ENCODE measurements around the gene SYNPR.

Gene SYNPR

DNA sequence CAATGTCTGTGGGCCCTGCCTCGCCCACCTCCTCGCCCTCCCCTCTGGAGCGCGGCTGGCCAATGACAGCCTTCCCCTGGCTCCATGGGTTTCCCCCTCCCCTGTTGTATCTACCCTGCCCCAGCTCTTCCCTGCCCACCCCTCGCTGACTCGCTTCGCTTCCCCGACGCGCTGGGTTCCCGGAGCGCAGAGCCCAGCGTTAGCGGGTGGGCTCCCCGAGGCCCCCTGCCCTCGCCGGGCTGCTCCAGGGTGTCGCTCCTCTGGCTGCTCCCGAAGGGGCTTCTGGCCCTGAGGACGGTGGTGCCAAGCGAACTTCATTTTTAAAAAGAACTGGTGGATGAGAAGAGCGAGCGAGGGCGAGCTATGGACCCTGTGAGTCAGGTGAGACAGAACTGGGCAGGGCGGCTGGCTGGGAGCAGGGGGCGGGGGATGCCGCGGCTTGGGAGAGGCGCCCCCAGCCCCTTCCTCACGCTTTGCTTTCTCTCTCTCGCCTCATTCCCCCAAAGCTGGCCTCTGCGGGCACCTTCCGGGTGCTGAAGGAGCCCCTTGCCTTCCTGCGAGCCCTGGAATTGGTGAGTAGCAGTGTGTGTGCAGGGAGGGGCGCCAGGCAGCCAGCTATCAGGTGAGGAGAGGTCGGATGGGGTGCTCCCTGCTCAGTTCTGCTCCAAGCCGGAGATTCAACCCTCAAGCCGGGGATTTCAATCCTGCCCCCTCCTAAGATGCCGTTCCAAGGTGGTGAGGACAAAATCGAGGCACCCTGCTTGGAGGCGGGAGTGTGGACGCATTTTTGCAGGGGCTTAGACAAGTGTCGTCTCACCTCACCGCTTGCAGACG is at the start of gene SYNPR:
TSS of gene SYNPR (plus strand) at position 138 of the 834 bp plus-strand sequence.
- no peak for DNase-seq (ENCODE audit: low read depth in 2 of 2)
- TF ChIP-seq, protein P1, sequence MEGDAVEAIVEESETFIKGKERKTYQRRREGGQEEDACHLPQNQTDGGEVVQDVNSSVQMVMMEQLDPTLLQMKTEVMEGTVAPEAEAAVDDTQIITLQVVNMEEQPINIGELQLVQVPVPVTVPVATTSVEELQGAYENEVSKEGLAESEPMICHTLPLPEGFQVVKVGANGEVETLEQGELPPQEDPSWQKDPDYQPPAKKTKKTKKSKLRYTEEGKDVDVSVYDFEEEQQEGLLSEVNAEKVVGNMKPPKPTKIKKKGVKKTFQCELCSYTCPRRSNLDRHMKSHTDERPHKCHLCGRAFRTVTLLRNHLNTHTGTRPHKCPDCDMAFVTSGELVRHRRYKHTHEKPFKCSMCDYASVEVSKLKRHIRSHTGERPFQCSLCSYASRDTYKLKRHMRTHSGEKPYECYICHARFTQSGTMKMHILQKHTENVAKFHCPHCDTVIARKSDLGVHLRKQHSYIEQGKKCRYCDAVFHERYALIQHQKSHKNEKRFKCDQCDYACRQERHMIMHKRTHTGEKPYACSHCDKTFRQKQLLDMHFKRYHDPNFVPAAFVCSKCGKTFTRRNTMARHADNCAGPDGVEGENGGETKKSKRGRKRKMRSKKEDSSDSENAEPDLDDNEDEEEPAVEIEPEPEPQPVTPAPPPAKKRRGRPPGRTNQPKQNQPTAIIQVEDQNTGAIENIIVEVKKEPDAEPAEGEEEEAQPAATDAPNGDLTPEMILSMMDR (IDR thresholded peaks at IDR 0.05; ENCODE audit: low read depth, low read length) = no peak
- H3K4me3 ChIP-seq (replicated peaks in 1 of 2; ENCODE audit: low read depth in 2 of 2, low read length in 2 of 2) = no peak within 1 kb of the TSS

DNA sequence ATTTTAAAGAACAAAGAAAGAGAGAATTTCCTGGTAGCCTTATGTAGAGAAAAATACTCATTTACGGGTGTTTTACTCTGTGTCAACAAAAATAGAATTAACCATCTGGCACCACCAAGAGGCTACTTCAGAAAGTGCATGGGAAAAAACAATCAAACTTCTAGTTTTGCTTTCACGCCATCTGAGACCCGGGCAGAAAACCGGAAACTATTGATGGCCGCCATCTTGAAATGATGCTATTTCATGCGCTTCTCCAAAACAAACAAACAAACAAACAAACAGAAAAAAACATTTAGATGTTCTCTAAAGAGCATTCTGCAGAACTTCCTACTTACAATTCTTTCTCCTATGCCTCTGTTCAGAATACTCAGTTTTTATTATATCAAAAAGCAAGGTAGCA is 49.4 kb upstream of the SYNPR start:
- TF ChIP-seq, protein P1 (IDR thresholded peaks at IDR 0.05; ENCODE audit: low read depth, low read length) = peak; percentile 61
- no peak overlapping the region for H3K4me3 ChIP-seq (replicated peaks in 1 of 2; ENCODE audit: low read depth in 2 of 2, low read length in 2 of 2)
- DNase-seq (ENCODE audit: low read depth in 2 of 2) = peak; percentile 48 to 57

GRCh38 chr3:63230146-63230545 is 48.0 kb upstream of the SYNPR start:
- H3K4me3 ChIP-seq (replicated peaks in 1 of 2; ENCODE audit: low read depth in 2 of 2, low read length in 2 of 2) = no peak overlapping the region
- TF ChIP-seq, protein P1 (IDR thresholded peaks at IDR 0.05; ENCODE audit: low read depth, low read length) = no peak
- no peak for DNase-seq (ENCODE audit: low read depth in 2 of 2)

GRCh38 chr3:63231643-63232042 is 46.5 kb upstream of the SYNPR start:
- no peak overlapping the region for H3K4me3 ChIP-seq (replicated peaks in 1 of 2; ENCODE audit: low read depth in 2 of 2, low read length in 2 of 2)
- DNase-seq (ENCODE audit: low read depth in 2 of 2) = no peak
- TF ChIP-seq, protein P1 (IDR thresholded peaks at IDR 0.05; ENCODE audit: low read depth, low read length) = no peak

GRCh38 chr3:63232764-63233396 is 45.2 kb upstream of the SYNPR start:
- TF ChIP-seq, protein P1 (IDR thresholded peaks at IDR 0.05; ENCODE audit: low read depth, low read length) = peak; percentile 31
- peak; percentile 9 to 23 for DNase-seq (ENCODE audit: low read depth in 2 of 2)
- no peak overlapping the region for H3K4me3 ChIP-seq (replicated peaks in 1 of 2; ENCODE audit: low read depth in 2 of 2, low read length in 2 of 2)

DNA sequence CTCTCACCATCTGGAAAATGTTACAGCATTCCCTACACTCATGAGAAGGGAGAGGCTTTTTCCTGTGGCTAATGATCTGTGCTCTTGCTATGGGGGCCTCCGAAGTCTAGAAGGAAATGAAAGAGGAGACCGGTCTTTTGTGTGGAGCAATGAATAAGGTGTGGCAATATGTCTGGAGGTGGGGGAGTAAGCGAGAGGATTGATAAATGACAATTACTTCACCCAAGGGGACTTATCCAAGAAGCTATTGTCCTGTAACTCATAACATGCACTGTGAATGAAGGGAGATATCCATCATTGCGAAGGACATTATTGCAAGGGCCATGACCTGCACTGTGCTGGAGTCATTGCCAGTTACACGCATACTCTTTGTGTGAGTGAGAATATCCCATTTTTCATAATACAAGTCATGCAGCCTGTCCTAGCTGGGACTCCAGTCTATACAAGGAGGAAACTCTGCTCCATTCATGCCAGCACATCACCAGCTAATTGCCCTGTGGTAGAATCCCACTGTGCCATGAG is 37.7 kb upstream of the SYNPR start:
- DNase-seq (ENCODE audit: low read depth in 2 of 2) = no peak
- TF ChIP-seq, protein P1 (IDR thresholded peaks at IDR 0.05; ENCODE audit: low read depth, low read length) = no peak

More for the DNA sequence above, 37.7 kb upstream of the SYNPR start:
- no peak overlapping the region for H3K4me3 ChIP-seq (replicated peaks in 1 of 2; ENCODE audit: low read depth in 2 of 2, low read length in 2 of 2)
